ENCODE results near the gene CST9L. TPM values are rescaled to one million over a fixed set of nuclear protein-coding genes. Genes with fewer than 3 reads are reported as not detected.

The CST9L gene
- total and polyA plus RNA-seq, 2 donors (not counting 1 experiment from before 2014, with no cell fraction given), result not detected

GRCh38 chr20:23517719-23518118, 50.6 kb downstream of the CST9L start:
- Histone ChIP-seq H3K9me3 (ENCODE audit: control insufficient read depth, insufficient read depth, low read depth, low read length) (no peaks in the 10 kb centered on the region), H3K4me3 (replicated peaks in 1 of 4; ENCODE audit: control extremely low read depth in 1 of 4, insufficient read depth in 1 of 4, low read depth in 3 of 4, low read length in 4 of 4) (no peak overlapping the region), H3K4me1 (ENCODE audit: control insufficient read depth, extremely low read depth, insufficient read depth, low read length) (no peaks in the 10 kb centered on the region), H3K36me3 (ENCODE audit: control insufficient read depth, insufficient read depth, low read length) (no peaks in the 10 kb centered on the region), H3K79me2 (ENCODE audit: control insufficient read depth, insufficient read depth, low read length) (no peaks in the 10 kb centered on the region), H4K20me1 (ENCODE audit: control insufficient read depth, extremely low read depth, insufficient read depth, low read length) (no peaks in the 10 kb centered on the region), H2AFZ (ENCODE audit: low read length) (no peak overlapping the region), H3K4me2 (ENCODE audit: extremely low read depth, insufficient read depth, low read length) (no peak overlapping the region), H3K27me3 (ENCODE audit: control insufficient read depth, insufficient read depth, low read length) (no peaks in the 10 kb centered on the region), H3K27ac (ENCODE audit: insufficient read depth, low read length) (no peak overlapping the region), H3K9ac (ENCODE audit: insufficient read depth, low read length) (no peak overlapping the region)
- no peak for DNase-seq (ENCODE audit: low read depth in 2 of 2)
- TF ChIP-seq CTCF (conservative IDR thresholded peaks at IDR 0.05 in 1 of 2, IDR thresholded peaks at IDR 0.05 in 1 of 2; ENCODE audit: low read depth in 1 of 2, low read length in 2 of 2) (no peak), EZH2 (IDR thresholded peaks at IDR 0.05; ENCODE audit: low read length, missing control alignments) (no peak)

GRCh38 chr20:23515250-23515939, 52.9 kb downstream of the CST9L start:
- TF ChIP-seq CTCF (conservative IDR thresholded peaks at IDR 0.05 in 1 of 2, IDR thresholded peaks at IDR 0.05 in 1 of 2; ENCODE audit: low read depth in 1 of 2, low read length in 2 of 2) (no peak), EZH2 (IDR thresholded peaks at IDR 0.05; ENCODE audit: low read length, missing control alignments) (no peak)
- H3K9ac ChIP-seq (ENCODE audit: insufficient read depth, low read length), result no peak overlapping the region
- H3K27me3 ChIP-seq (ENCODE audit: control insufficient read depth, insufficient read depth, low read length), result no peaks in the 10 kb centered on the region
- H3K9me3 ChIP-seq (ENCODE audit: control insufficient read depth, insufficient read depth, low read depth, low read length), result no peaks in the 10 kb centered on the region
- DNase-seq (ENCODE audit: low read depth in 2 of 2), result no peak
- H3K79me2 ChIP-seq (ENCODE audit: control insufficient read depth, insufficient read depth, low read length), result no peaks in the 10 kb centered on the region
- no peak overlapping the region for H3K27ac ChIP-seq (ENCODE audit: insufficient read depth, low read length)
- H4K20me1 ChIP-seq (ENCODE audit: control insufficient read depth, extremely low read depth, insufficient read depth, low read length), result no peaks in the 10 kb centered on the region
- no peaks in the 10 kb centered on the region for H3K4me1 ChIP-seq (ENCODE audit: control insufficient read depth, extremely low read depth, insufficient read depth, low read length)
- no peak overlapping the region for H3K4me2 ChIP-seq (ENCODE audit: extremely low read depth, insufficient read depth, low read length)
- no peaks in the 10 kb centered on the region for H3K36me3 ChIP-seq (ENCODE audit: control insufficient read depth, insufficient read depth, low read length)
- no peak overlapping the region for H3K4me3 ChIP-seq (replicated peaks in 1 of 4; ENCODE audit: control extremely low read depth in 1 of 4, insufficient read depth in 1 of 4, low read depth in 3 of 4, low read length in 4 of 4)
- H2AFZ ChIP-seq (ENCODE audit: low read length), result no peak overlapping the region

- H4K20me1 ChIP-seq (ENCODE audit: control insufficient read depth, extremely low read depth, insufficient read depth, low read length), result no peaks in the 10 kb centered on the region
- TF ChIP-seq EZH2 (IDR thresholded peaks at IDR 0.05; ENCODE audit: low read length, missing control alignments) (no peak), CTCF (conservative IDR thresholded peaks at IDR 0.05 in 1 of 2, IDR thresholded peaks at IDR 0.05 in 1 of 2; ENCODE audit: low read depth in 1 of 2, low read length in 2 of 2) (no peak)
- H2AFZ ChIP-seq (ENCODE audit: low read length), result no peak overlapping the region
- no peaks in the 10 kb centered on the region for H3K4me1 ChIP-seq (ENCODE audit: control insufficient read depth, extremely low read depth, insufficient read depth, low read length)
- DNase-seq (ENCODE audit: low read depth in 2 of 2), result no peak
- no peaks in the 10 kb centered on the region for H3K27me3 ChIP-seq (ENCODE audit: control insufficient read depth, insufficient read depth, low read length)
- no peaks in the 10 kb centered on the region for H3K36me3 ChIP-seq (ENCODE audit: control insufficient read depth, insufficient read depth, low read length)
- H3K4me3 ChIP-seq (replicated peaks in 1 of 4; ENCODE audit: control extremely low read depth in 1 of 4, insufficient read depth in 1 of 4, low read depth in 3 of 4, low read length in 4 of 4), result no peak overlapping the region
- no peak overlapping the region for H3K9ac ChIP-seq (ENCODE audit: insufficient read depth, low read length)
- no peak overlapping the region for H3K4me2 ChIP-seq (ENCODE audit: extremely low read depth, insufficient read depth, low read length)
- H3K9me3 ChIP-seq (ENCODE audit: control insufficient read depth, insufficient read depth, low read depth, low read length), result no peaks in the 10 kb centered on the region
- no peak overlapping the region for H3K27ac ChIP-seq (ENCODE audit: insufficient read depth, low read length)
- H3K79me2 ChIP-seq (ENCODE audit: control insufficient read depth, insufficient read depth, low read length), result no peaks in the 10 kb centered on the region
These were observed 53.4 kb downstream of the CST9L start for GRCh38 chr20:23514848-23515247.

Other genes starting within 250 kb of the CST9L start
- 17.2 and 20.0 TPM in 2 replicates for gene NXT1, start 217.7 kb downstream of the CST9L start, total RNA-seq
- 14.1 and 23.4 TPM in 2 replicates for gene NXT1, start 217.7 kb downstream of the CST9L start, polyA plus RNA-seq
- gene GZF1, start 206.3 kb downstream of the CST9L start, total RNA-seq, result 21.5 and 28.0 TPM in 2 replicates
- gene GZF1, start 206.3 kb downstream of the CST9L start, polyA plus RNA-seq, result 10.8 and 11.2 TPM in 2 replicates
- gene NAPB, start 147.0 kb downstream of the CST9L start, total RNA-seq, result 7.7 and 12.6 TPM in 2 replicates
- gene NAPB, start 147.0 kb downstream of the CST9L start, polyA plus RNA-seq, result 3.3 and 5.1 TPM in 2 replicates
- gene CSTL1, start 128.8 kb downstream of the CST9L start, total RNA-seq, result not detected in 2 replicates
- not detected in 2 replicates for gene CSTL1, start 128.8 kb downstream of the CST9L start, polyA plus RNA-seq
- gene CST11, start 115.6 kb downstream of the CST9L start, total RNA-seq, result not detected in 2 replicates
- gene CST11, start 115.6 kb downstream of the CST9L start, polyA plus RNA-seq, result not detected in 2 replicates
- gene CST8, start 77.4 kb downstream of the CST9L start, total RNA-seq, result not detected in 2 replicates
- not detected in 2 replicates for gene CST8, start 77.4 kb downstream of the CST9L start, polyA plus RNA-seq
- not detected in 2 replicates for gene CST9, start 37.4 kb upstream of the CST9L start, total RNA-seq
- not detected in 2 replicates for gene CST9, start 37.4 kb upstream of the CST9L start, polyA plus RNA-seq
- gene CST3, start 69.5 kb upstream of the CST9L start, total RNA-seq, result 135 and 162 TPM in 2 replicates
- gene CST3, start 69.5 kb upstream of the CST9L start, polyA plus RNA-seq, result 136 and 180 TPM in 2 replicates
- gene CST4, start 120.6 kb upstream of the CST9L start, total RNA-seq, result 0.17 TPM in 1 of 2 replicates, not detected in the other
- gene CST4, start 120.6 kb upstream of the CST9L start, polyA plus RNA-seq, result 0.16 TPM in 1 of 2 replicates, not detected in the other
- 3.6 TPM in 1 of 2 replicates, not detected in the other for gene CST1, start 182.5 kb upstream of the CST9L start, total RNA-seq
- 3.9 and 8.5 TPM in 2 replicates for gene CST1, start 182.5 kb upstream of the CST9L start, polyA plus RNA-seq